GM12872 (cell line): ENCODE results near the gene MAOB.

Source experiments
- CTCF ChIP-seq: IDR thresholded peaks from 3 replicates; pipeline ENCODE4 v1.5.1; 2011; ENCODE audit warnings: low read depth, mild to moderate bottlenecking, low read length, moderate library complexity; ENCODE audit not compliant: insufficient read depth

Gene MAOB

GRCh38 chrX:43750248-43750676 lies 132.0 kb downstream of the MAOB start:
- TF ChIP-seq CTCF: peak; percentile 25; the same call in 2 of the 3 replicates

- TF ChIP-seq CTCF: no peak
Observed at GRCh38 chrX:43747476-43747875, 134.8 kb downstream of the MAOB start.

GRCh38 chrX:43745938-43746721 lies 136.1 kb downstream of the MAOB start:
- TF ChIP-seq CTCF: no peak

- no peak for TF ChIP-seq CTCF
Observed at GRCh38 chrX:43744284-43744683, 138.0 kb downstream of the MAOB start.

GRCh38 chrX:43743100-43743822 lies 139.0 kb downstream of the MAOB start:
- no peak for TF ChIP-seq CTCF

- no peak for TF ChIP-seq CTCF
Observed at GRCh38 chrX:43741843-43742573, 140.2 kb downstream of the MAOB start.

- no peak for TF ChIP-seq CTCF
Observed at GRCh38 chrX:43735957-43736356, 146.3 kb downstream of the MAOB start.
